Renal cortical epithelial cell (primary cell): Measurements from ENCODE around the gene TATDN2. TPM values are rescaled to one million over a fixed set of nuclear protein-coding genes. Genes with fewer than 3 reads are reported as not detected.
"Not testable (repeated sequence)": the region's sequence is repeated elsewhere in the genome, so short reads cannot be mapped to it uniquely, and the experiment has no call there.

Source experiments
- DNase-seq: peaks from one replicate; pipeline ENCODE4 v3.0.0-alpha.2; 2011; ENCODE audit warnings: low read depth
- total RNA-seq: library from RNA; depleted of rRNA; stranded (reverse); fragments of >200 nt; gene quantifications from 2 replicates; pipeline ENCODE4 v1.2.3, GENCODE V29; 2014

The TATDN2 gene
- total RNA-seq, 1 donor from 2014 or later, result 18.8 TPM

GRCh38 chr3:10238345-10239183 is 9.7 kb upstream of the TATDN2 start:
- DNase-seq, result no peak

GRCh38 chr3:10240799-10241198 is 7.5 kb upstream of the TATDN2 start:
- no peak for DNase-seq

- DNase-seq, result peak; percentile 66
Observed at GRCh38 chr3:10242182-10243065, 5.8 kb upstream of the TATDN2 start.

- DNase-seq, result no peak
Observed at GRCh38 chr3:10244009-10244408, 4.2 kb upstream of the TATDN2 start.

- no peak for DNase-seq
Observed at GRCh38 chr3:10245081-10245712, 3.1 kb upstream of the TATDN2 start.

- DNase-seq, result no peak
Observed at GRCh38 chr3:10247679-10248183, 528 bp upstream of the TATDN2 start.

- DNase-seq, result no peak
Observed at GRCh38 chr3:10248984-10249748, 907 bp downstream of the TATDN2 start.

- DNase-seq, result peak; percentile 40
Observed at GRCh38 chr3:10249833-10250232, 1.6 kb downstream of the TATDN2 start.

- DNase-seq, result no peak
Observed at GRCh38 chr3:10251006-10251405, 2.7 kb downstream of the TATDN2 start.

GRCh38 chr3:10253731-10254130 is 5.5 kb downstream of the TATDN2 start:
- no peak for DNase-seq

GRCh38 chr3:10255835-10256234 is 7.6 kb downstream of the TATDN2 start:
- DNase-seq, result no peak

GRCh38 chr3:10259036-10259435 is 10.8 kb downstream of the TATDN2 start:
- DNase-seq, result no peak

- DNase-seq, result no peak
Observed at GRCh38 chr3:10259798-10260197, 11.5 kb downstream of the TATDN2 start.

GRCh38 chr3:10260211-10260701 is 12.0 kb downstream of the TATDN2 start:
- DNase-seq, result no peak

- no peak for DNase-seq
Observed at GRCh38 chr3:10262027-10262426, 13.8 kb downstream of the TATDN2 start.

- peak; percentile 50 for DNase-seq
Observed at GRCh38 chr3:10263646-10264363, 15.5 kb downstream of the TATDN2 start.

GRCh38 chr3:10265833-10266232 is 17.6 kb downstream of the TATDN2 start:
- DNase-seq, result no peak

- DNase-seq, result not testable (repeated sequence)
Observed at GRCh38 chr3:10266936-10267335, 18.7 kb downstream of the TATDN2 start.

- no peak for DNase-seq
Observed at GRCh38 chr3:10268116-10268515, 19.9 kb downstream of the TATDN2 start.

GRCh38 chr3:10268930-10269329 is 20.7 kb downstream of the TATDN2 start:
- no peak for DNase-seq
